Activated CD8-positive, alpha-beta memory T cell treated with anti-CD3 and anti-CD28 coated beads for 24 hours (primary cell): Measurements from ENCODE around the gene TJP3.
"Not testable (repeated sequence)": the region's sequence is repeated elsewhere in the genome, so short reads cannot be mapped to it uniquely, and the experiment has no call there.

ENCODE experiments used
- DNase-seq: peaks from one replicate; pipeline ENCODE4 v3.0.0-alpha.2; 2020

The TJP3 gene

GRCh38 chr19:3746371-3747056 lies 38.3 kb downstream of the TJP3 start:
- DNase-seq: no peak

GRCh38 chr19:3748965-3749364 lies 40.8 kb downstream of the TJP3 start:
- no peak for DNase-seq

GRCh38 chr19:3750211-3750610 lies 42.0 kb downstream of the TJP3 start:
- DNase-seq: no peak

- no peak for DNase-seq
Observed at GRCh38 chr19:3751236-3751635, 43.1 kb downstream of the TJP3 start.

GRCh38 chr19:3752492-3752891 lies 44.3 kb downstream of the TJP3 start:
- DNase-seq: no peak

GRCh38 chr19:3753631-3754410 lies 45.6 kb downstream of the TJP3 start:
- DNase-seq: no peak

- DNase-seq: not testable (repeated sequence)
Observed at GRCh38 chr19:3757705-3758104, 49.5 kb downstream of the TJP3 start.

- DNase-seq: not testable (repeated sequence)
Observed at GRCh38 chr19:3758297-3758696, 50.1 kb downstream of the TJP3 start.

GRCh38 chr19:3759482-3760254 lies 51.5 kb downstream of the TJP3 start:
- no peak for DNase-seq

GRCh38 chr19:3760871-3761361 lies 52.7 kb downstream of the TJP3 start:
- DNase-seq: no peak

GRCh38 chr19:3761382-3762129 lies 53.4 kb downstream of the TJP3 start, which contains the start of gene APBA3:
TSS of gene APBA3 (minus strand) at chr19:3761692. CDS start at chr19:3760264, 1,428 bp downstream.
- DNase-seq: peak; percentile 100

- no peak for DNase-seq
Observed at GRCh38 chr19:3762130-3762473, 53.9 kb downstream of the TJP3 start.

- peak; percentile 100 for DNase-seq
Observed at GRCh38 chr19:3762501-3763459, 54.6 kb downstream of the TJP3 start, which contains the start of gene MRPL54. TSS of gene MRPL54 (plus strand) at chr19:3762682. CDS start at chr19:3762701, 19 bp downstream.

GRCh38 chr19:3765121-3765520 lies 56.9 kb downstream of the TJP3 start:
- DNase-seq: no peak

GRCh38 chr19:3765757-3766156 lies 57.6 kb downstream of the TJP3 start:
- not testable (repeated sequence) for DNase-seq

GRCh38 chr19:3766520-3766919 lies 58.3 kb downstream of the TJP3 start:
- no peak for DNase-seq

GRCh38 chr19:3767050-3767449 lies 58.9 kb downstream of the TJP3 start:
- DNase-seq: no peak

GRCh38 chr19:3768015-3768747 lies 60.0 kb downstream of the TJP3 start:
- DNase-seq: no peak

- DNase-seq: no peak
Observed at GRCh38 chr19:3768748-3769099, 60.5 kb downstream of the TJP3 start.

- no peak for DNase-seq
Observed at GRCh38 chr19:3769494-3769893, 61.3 kb downstream of the TJP3 start.
